NCI-H69 (cell line): ENCODE data around the gene SH3GL3.

ENCODE experiments used
- DNase-seq: peaks from one replicate; lab custom pipeline; 2025; lab: John Stamatoyannopoulos, UW

SH3GL3 gene

GRCh38 chr15:83612898-83613635 lies 165.9 kb downstream of the SH3GL3 start:
- no peak for DNase-seq

DNA sequence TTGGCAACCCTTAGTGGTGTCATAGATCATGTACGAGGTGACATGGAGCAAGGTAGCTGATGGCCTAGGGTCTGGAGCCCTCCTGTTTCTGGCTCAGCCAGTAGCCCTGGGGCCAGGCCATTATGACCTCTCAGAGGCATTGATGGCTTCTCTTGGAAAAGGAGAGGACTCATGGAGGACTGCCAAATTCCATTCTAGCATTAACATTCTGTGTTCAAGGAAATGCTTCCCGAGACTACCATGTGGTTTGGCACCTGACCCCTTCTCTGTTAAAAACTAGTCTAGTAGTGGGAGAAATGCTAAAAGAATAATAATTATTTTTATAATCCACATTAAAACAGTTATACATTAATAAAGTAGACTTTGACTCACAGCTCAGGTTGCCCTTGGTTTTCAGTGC lies 166.6 kb downstream of the SH3GL3 start:
- no peak for DNase-seq

DNA sequence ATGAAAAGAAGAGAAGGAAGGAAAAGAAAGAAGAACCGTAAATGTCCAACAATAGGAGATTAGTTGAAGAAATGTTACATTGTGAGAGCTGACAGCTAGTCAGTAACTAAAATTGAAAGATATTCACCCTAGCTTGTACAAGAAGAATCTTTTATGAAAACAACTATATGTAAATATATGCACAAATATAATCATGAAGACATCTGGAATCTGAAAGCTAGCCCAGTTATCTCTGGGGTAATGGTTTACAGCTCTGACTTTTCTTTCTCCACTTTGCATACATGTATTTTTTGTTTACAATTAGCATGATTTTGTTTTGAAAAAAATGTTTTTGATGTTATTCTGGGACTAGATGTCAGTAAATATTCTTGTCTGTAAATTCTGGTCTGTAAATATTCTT lies 169.7 kb downstream of the SH3GL3 start:
- DNase-seq = no peak

- DNase-seq = no peak
Observed at GRCh38 chr15:83626171-83626802, 179.1 kb downstream of the SH3GL3 start.

- DNase-seq = no peak
Observed at GRCh38 chr15:83631534-83631933, 184.4 kb downstream of the SH3GL3 start.

- DNase-seq = no peak
Observed at GRCh38 chr15:83643201-83643600, 196.1 kb downstream of the SH3GL3 start.

GRCh38 chr15:83644439-83644838 lies 197.3 kb downstream of the SH3GL3 start:
- DNase-seq = no peak

GRCh38 chr15:83650831-83651230 lies 203.7 kb downstream of the SH3GL3 start:
- no peak for DNase-seq

- DNase-seq = no peak
Observed at GRCh38 chr15:83651541-83651940, 204.4 kb downstream of the SH3GL3 start.

GRCh38 chr15:83652626-83653204 lies 205.6 kb downstream of the SH3GL3 start:
- no peak for DNase-seq

- no peak for DNase-seq
Observed at GRCh38 chr15:83653288-83653638, 206.1 kb downstream of the SH3GL3 start.

GRCh38 chr15:83653639-83654378 lies 206.7 kb downstream of the SH3GL3 start, which contains the start of gene ADAMTSL3:
TSS of gene ADAMTSL3 (plus strand) at chr15:83654123. CDS start at chr15:83655762, 1,639 bp downstream.
- DNase-seq = peak; percentile 18

GRCh38 chr15:83654379-83655236 lies 207.5 kb downstream of the SH3GL3 start:
- no peak for DNase-seq

- no peak for DNase-seq
Observed at GRCh38 chr15:83655237-83655616, 208.1 kb downstream of the SH3GL3 start.

DNA sequence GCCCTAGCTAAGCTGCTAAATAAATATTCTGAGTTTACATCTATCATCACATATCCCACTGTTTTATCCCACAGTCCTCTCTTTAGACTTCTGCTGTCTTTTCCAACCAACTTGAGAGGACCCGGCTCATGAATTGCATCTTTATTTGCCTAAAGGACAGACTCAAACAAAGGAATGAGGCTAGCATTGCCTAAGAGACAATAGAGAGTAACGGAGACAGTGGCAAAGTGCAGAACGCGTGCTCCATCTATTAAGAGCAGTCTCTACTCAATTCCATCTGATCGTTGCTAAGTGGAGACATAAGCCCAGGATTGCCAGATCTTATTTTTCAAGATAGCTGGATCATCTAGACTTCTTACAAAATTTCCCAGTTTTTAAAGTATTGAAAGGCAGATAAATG lies 209.1 kb downstream of the SH3GL3 start:
- DNase-seq = no peak

GRCh38 chr15:83656943-83657528 lies 209.9 kb downstream of the SH3GL3 start:
- DNase-seq = no peak

DNA sequence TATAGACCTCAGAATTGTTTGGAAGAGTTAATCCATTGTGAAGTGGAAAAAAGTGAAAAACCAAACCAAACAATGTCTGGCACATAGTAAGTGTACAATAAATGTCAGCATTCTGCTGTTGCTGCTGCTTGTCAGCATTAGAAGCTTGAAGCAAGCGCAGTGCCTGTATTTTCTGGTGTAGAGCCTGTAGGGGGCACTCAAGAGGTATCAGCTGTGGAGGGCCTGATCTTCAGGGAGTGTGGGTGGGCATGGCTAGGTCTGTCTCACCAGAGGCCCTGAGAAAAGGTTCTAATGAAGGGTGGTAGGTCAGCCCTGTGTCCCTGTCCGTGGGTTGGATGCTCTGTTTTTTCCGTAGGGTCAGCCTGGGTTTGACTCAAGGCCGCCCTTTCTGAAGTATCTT lies 210.4 kb downstream of the SH3GL3 start:
- DNase-seq = no peak

DNA sequence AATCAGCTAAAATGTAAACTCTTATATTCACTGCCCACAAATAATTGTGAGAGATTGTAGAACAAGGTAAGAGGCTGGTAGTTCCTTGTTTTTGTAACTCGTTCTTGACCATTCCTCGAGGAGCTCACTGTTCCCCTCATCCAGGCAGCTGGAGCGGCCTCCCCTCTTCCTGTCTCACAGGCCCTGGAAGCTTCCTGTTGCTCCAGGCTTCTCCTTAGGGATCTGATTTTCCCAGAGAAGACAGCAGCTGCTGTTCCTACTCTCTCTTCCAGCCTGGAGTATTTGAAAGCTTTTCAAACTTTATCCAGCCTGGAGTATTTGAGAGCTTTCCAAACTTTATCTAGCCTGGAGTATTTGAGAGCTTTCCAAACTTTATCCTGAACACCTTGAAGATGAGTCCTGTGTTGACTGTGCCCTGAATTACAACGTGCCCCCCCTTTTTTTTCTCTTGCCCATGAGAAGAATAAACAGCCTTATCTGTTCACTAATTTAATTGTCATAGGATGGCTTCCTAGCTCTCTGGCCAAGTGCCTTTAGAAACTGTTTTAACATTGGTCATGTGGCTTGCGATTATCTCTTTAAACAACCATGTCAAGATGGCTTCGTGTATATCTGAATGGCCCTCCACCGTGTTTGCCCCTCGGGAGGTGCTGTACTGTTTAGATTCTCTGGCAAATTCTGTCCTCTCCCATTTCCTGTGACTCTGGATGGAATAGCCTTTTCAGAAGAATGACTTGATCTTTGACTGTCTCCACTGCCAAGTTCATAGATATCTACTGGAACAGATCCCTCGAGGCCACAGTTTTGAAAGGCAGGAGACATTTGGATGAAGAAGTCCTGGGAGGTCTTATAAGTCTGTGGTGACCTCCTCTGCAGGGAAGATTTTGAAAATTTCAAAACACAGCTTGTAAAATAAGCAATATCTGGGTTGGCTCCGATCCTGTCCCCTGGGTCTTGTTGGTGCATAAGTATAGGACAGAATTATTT lies 211.6 kb downstream of the SH3GL3 start:
- no peak for DNase-seq

GRCh38 chr15:83659417-83659812 lies 212.3 kb downstream of the SH3GL3 start:
- no peak for DNase-seq

GRCh38 chr15:83665480-83665879 lies 218.3 kb downstream of the SH3GL3 start:
- DNase-seq = no peak
